Activated gamma-delta T cell treated with Interleukin-2 at 50 U/mL for 16 hours (primary cell): ENCODE results near the gene CHPF2.

Experiments used
- DNase-seq: peaks from one replicate; pipeline ENCODE4 v3.0.0-alpha.2; 2020

CHPF2 gene

GRCh38 chr7:151235091-151235787, 3.0 kb downstream of the CHPF2 start:
- DNase-seq: no peak

- no peak for DNase-seq
These were observed 4.1 kb downstream of the CHPF2 start for GRCh38 chr7:151236406-151236805.

GRCh38 chr7:151237244-151238189, 5.2 kb downstream of the CHPF2 start:
- DNase-seq: no peak

GRCh38 chr7:151238190-151238810, 6.0 kb downstream of the CHPF2 start:
- no peak for DNase-seq

- DNase-seq: no peak
These were observed 6.9 kb downstream of the CHPF2 start for GRCh38 chr7:151238924-151239836.

- no peak for DNase-seq
These were observed 7.7 kb downstream of the CHPF2 start for GRCh38 chr7:151239837-151240459.

GRCh38 chr7:151240536-151240935, 8.3 kb downstream of the CHPF2 start:
- DNase-seq: no peak

- DNase-seq: no peak
These were observed 8.9 kb downstream of the CHPF2 start for GRCh38 chr7:151240942-151241754.

- no peak for DNase-seq
These were observed 9.4 kb downstream of the CHPF2 start for GRCh38 chr7:151241755-151242096.

GRCh38 chr7:151242159-151243044, 10.1 kb downstream of the CHPF2 start:
- no peak for DNase-seq

GRCh38 chr7:151243045-151243349, 10.7 kb downstream of the CHPF2 start:
- DNase-seq: no peak

- no peak for DNase-seq
These were observed 11.3 kb downstream of the CHPF2 start for GRCh38 chr7:151243408-151244195.

GRCh38 chr7:151244196-151244840, 12.0 kb downstream of the CHPF2 start:
- DNase-seq: peak; percentile 56

GRCh38 chr7:151244841-151245346, 12.6 kb downstream of the CHPF2 start:
- no peak for DNase-seq

GRCh38 chr7:151245360-151246101, 13.2 kb downstream of the CHPF2 start:
- DNase-seq: peak; percentile 71

- no peak for DNase-seq
These were observed 14.0 kb downstream of the CHPF2 start for GRCh38 chr7:151246102-151246850.
